ENCODE results near the gene LIX1.
"Not testable (repeated sequence)": the region's sequence is repeated elsewhere in the genome, so short reads cannot be mapped to it uniquely, and the experiment has no call there.

LIX1 gene

GRCh38 chr5:97141539-97141938 lies 872 bp downstream of the LIX1 start:
- TF ChIP-seq CTCF (IDR thresholded peaks at IDR 0.05; ENCODE audit: low read depth, low read length) = no peak
- DNase-seq (ENCODE audit: extremely low read depth, low read depth) = no peak

- DNase-seq (ENCODE audit: extremely low read depth, low read depth) = no peak
- TF ChIP-seq CTCF (IDR thresholded peaks at IDR 0.05; ENCODE audit: low read depth, low read length) = no peak
Measured at GRCh38 chr5:97141031-97141430, 1.4 kb downstream of the LIX1 start.

- DNase-seq (ENCODE audit: extremely low read depth, low read depth) = not testable (repeated sequence)
Measured at GRCh38 chr5:97140250-97140649, 2.2 kb downstream of the LIX1 start.

GRCh38 chr5:97136475-97136874 lies 5.9 kb downstream of the LIX1 start:
- DNase-seq (ENCODE audit: extremely low read depth, low read depth) = no peak

GRCh38 chr5:97135868-97136267 lies 6.5 kb downstream of the LIX1 start:
- TF ChIP-seq CTCF (IDR thresholded peaks at IDR 0.05; ENCODE audit: low read depth, low read length) = no peak
- no peak for DNase-seq (ENCODE audit: extremely low read depth, low read depth)

More at GRCh38 chr5:97136475-97136874, 5.9 kb downstream of the LIX1 start:
- no peak for TF ChIP-seq CTCF (IDR thresholded peaks at IDR 0.05; ENCODE audit: low read depth, low read length)

GRCh38 chr5:97134634-97135033 lies 7.8 kb downstream of the LIX1 start:
- no peak for DNase-seq (ENCODE audit: extremely low read depth, low read depth)

GRCh38 chr5:97133101-97133500 lies 9.3 kb downstream of the LIX1 start:
- TF ChIP-seq CTCF (IDR thresholded peaks at IDR 0.05; ENCODE audit: low read depth, low read length) = no peak
- DNase-seq (ENCODE audit: extremely low read depth, low read depth) = no peak

More at GRCh38 chr5:97134634-97135033, 7.8 kb downstream of the LIX1 start:
- no peak for TF ChIP-seq CTCF (IDR thresholded peaks at IDR 0.05; ENCODE audit: low read depth, low read length)

GRCh38 chr5:97131921-97132320 lies 10.5 kb downstream of the LIX1 start:
- no peak for DNase-seq (ENCODE audit: extremely low read depth, low read depth)

More at GRCh38 chr5:97131921-97132320, 10.5 kb downstream of the LIX1 start:
- no peak for TF ChIP-seq CTCF (IDR thresholded peaks at IDR 0.05; ENCODE audit: low read depth, low read length)

All from AG09319 (cell line).